ENCODE results near the gene RASA3. TPM values are rescaled to one million over a fixed set of nuclear protein-coding genes. Genes with fewer than 3 reads are reported as not detected.

Gene RASA3
- total and polyA plus RNA-seq, 2 of the 4 experiments (the other 2 are of a cell fraction), result 21.0 to 31.4 TPM

- CTCF ChIA-PET, result no interaction called here
- H2BK120ac ChIP-seq (ENCODE audit: low read depth, low read length), result no peak overlapping the region; the same call in 1 of the 2 replicates
- peaks cover 34% of the 10 kb centered on the region for H3K4me1 ChIP-seq (ENCODE audit: control insufficient read depth, insufficient read depth, low read length)
- H2BK5ac ChIP-seq (ENCODE audit: low read depth, low read length, poor library complexity, severe bottlenecking), result peak overlapping the region; percentile 76
- peaks cover 29% of the 10 kb centered on the region for H3K9me1 ChIP-seq (ENCODE audit: insufficient read depth, low read length)
- peaks cover 3% of the 10 kb centered on the region; the same call in 1 of the 2 replicates for H3K36me3 ChIP-seq (ENCODE audit: control insufficient read depth, insufficient read depth, low read length)
- dilution Hi-C loops (cut with HindIII; ENCODE audit: low sequenced_read_pairs, unreplicated experiment), result no loop called here
- TF ChIP-seq POLR2A (IDR thresholded peaks at IDR 0.05; ENCODE audit: low read depth, low read length), result no peak
- TF ChIP-seq RFX5 (IDR thresholded peaks at IDR 0.05; ENCODE audit: low read depth, low read length), result no peak
- TF ChIP-seq SMC3 (IDR thresholded peaks at IDR 0.05; ENCODE audit: low read depth, low read length), result no peak
- no peak for TF ChIP-seq BHLHE40 (IDR thresholded peaks at IDR 0.05; ENCODE audit: low read depth, low read length)
- TF ChIP-seq RAD21 (IDR thresholded peaks at IDR 0.05; ENCODE audit: low read length), result no peak
- TF ChIP-seq NFE2L2 (IDR thresholded peaks at IDR 0.05; ENCODE audit: low read depth, low read length), result no peak
- TF ChIP-seq CHD1 (IDR thresholded peaks at IDR 0.05; ENCODE audit: low read depth, low read length), result no peak
- no peak for TF ChIP-seq FOS (IDR thresholded peaks at IDR 0.05; ENCODE audit: low read depth, low read length)
- TF ChIP-seq MXI1 (IDR thresholded peaks at IDR 0.05; ENCODE audit: borderline replicate concordance, low read depth, low read length), result no peak
- no peak for TF ChIP-seq USF2 (IDR thresholded peaks at IDR 0.05; ENCODE audit: low read depth, low read length)
- TF ChIP-seq ELK1 (IDR thresholded peaks at IDR 0.05; ENCODE audit: borderline replicate concordance, low read depth, low read length), result no peak
- ATAC-seq (ENCODE audit: low read depth), result no peak
- in situ Hi-C loops (cut with MboI; ENCODE audit: low sequenced_read_pairs), result no loop called here
- peak overlapping the region in 1 of 2 experiments; percentile 56; a peak in 1 of 4 replicates for H4K8ac ChIP-seq (ENCODE audit: low read depth in 2 of 2, low read length in 2 of 2)
- H3K4ac ChIP-seq (ENCODE audit: low read depth, low read length), result peak overlapping the region; percentile 50; the same call in 1 of the 2 replicates
- 0 out of 3 replicates have a peak overlapping the region, but pooled peaks have one; percentile 39 for H2BK15ac ChIP-seq (ENCODE audit: low read depth, low read length)
- H3K79me1 ChIP-seq (ENCODE audit: low read depth in 1 of 2, low read length in 2 of 2), result peaks cover 4 to 42% of the 10 kb centered on the region in 2 experiments; a peak in 3 of 4 replicates
- H3K18ac ChIP-seq (ENCODE audit: low read depth, low read length), result no peak overlapping the region
- no peak overlapping the region; the same call in 1 of the 2 replicates for H3K27ac ChIP-seq (ENCODE audit: insufficient read depth, low read length)
- peak overlapping the region; percentile 18; the same call in 1 of the 2 replicates for H4K91ac ChIP-seq (ENCODE audit: insufficient read depth, low read depth, low read length)
- H3K9me3 ChIP-seq (ENCODE audit: control insufficient read depth, insufficient read depth, low read length), result no peaks in the 10 kb centered on the region
- WGBS, 2 experiments (ENCODE audit: extremely low coverage in 2 of 2, insufficient read length in 1 of 2), result 90% methylated on average over 9 of the region's 18 CpGs; no CpG with 5 or more reads in 1 of the 2 experiments
- H3K4me3 ChIP-seq (ENCODE audit: insufficient read depth, low read depth, low read length), result no peak overlapping the region
- POLR2A ChIA-PET (ENCODE audit: unreplicated experiment), result no interaction called here
- H3K23ac ChIP-seq (ENCODE audit: low read depth, low read length), result peak overlapping the region; percentile 56; the same call in 1 of the 2 replicates
- intact Hi-C loops (cut with micrococcal nuclease), result no loop called here
- H2AK9ac ChIP-seq (replicated peaks; ENCODE audit: low read depth, low read length, poor library complexity), result peak overlapping the region; percentile 75
- no peak overlapping the region for H3K56ac ChIP-seq (ENCODE audit: extremely low read depth, insufficient read depth, low read length)
- peak overlapping the region; percentile 26 for H2AFZ ChIP-seq (replicated peaks; ENCODE audit: low read length, poor library complexity)
- peak overlapping the region; percentile 47; the same call in 1 of the 2 replicates for H2BK20ac ChIP-seq (ENCODE audit: low read depth, low read length)
- no peaks in the 10 kb centered on the region for H3K27me3 ChIP-seq (ENCODE audit: control insufficient read depth, insufficient read depth, low read length)
- DNase-seq, result no peak
- H3K14ac ChIP-seq (replicated peaks; ENCODE audit: low read depth, low read length), result 0 out of 2 replicates have a peak overlapping the region, but pooled peaks have one; percentile 64
- peak overlapping the region; percentile 42 for H2AK5ac ChIP-seq (ENCODE audit: low read depth, low read length)
- no TSS peak for BruUV-seq (replicated peaks)
- no peak overlapping the region for H4K5ac ChIP-seq (ENCODE audit: low read depth, low read length)
- H3K9ac ChIP-seq (ENCODE audit: low read depth, low read length), result no peak overlapping the region
- H3K4me2 ChIP-seq (ENCODE audit: low read depth, low read length), result no peak overlapping the region
- peaks cover 53% of the 10 kb centered on the region for H4K20me1 ChIP-seq (ENCODE audit: insufficient read depth, low read length)
These were observed 8.0 kb downstream of the RASA3 start for GRCh38 chr13:114124431-114124830.

Measured in IMR-90 (cell line).